HFFc6 (cell line): ENCODE data around the gene ST7. TPM values are rescaled to one million over a fixed set of nuclear protein-coding genes. Genes with fewer than 3 reads are reported as not detected.

Source experiments
- DNase-seq: peaks from one replicate; pipeline ENCODE4 v3.0.0-alpha.2; 2018
- H3K27ac Mint-ChIP-seq: 2 replicates; pipeline ENCODE4 v1.8.0; 2020; ENCODE audit warnings: mild to moderate bottlenecking, mixed read lengths
- H3K27me3 Mint-ChIP-seq: 2 replicates; pipeline ENCODE4 v1.8.0; 2021; ENCODE audit warnings: mild to moderate bottlenecking, moderate library complexity, mixed read lengths; ENCODE audit not compliant: insufficient read depth
- H3K36me3 Mint-ChIP-seq: 2 replicates; pipeline ENCODE4 v1.8.0; 2021; ENCODE audit warnings: low read depth, mixed read lengths
- H3K4me1 Mint-ChIP-seq: 2 replicates; pipeline ENCODE4 v1.8.0; 2020; ENCODE audit warnings: low read depth, mixed read lengths
- H3K4me3 Mint-ChIP-seq: 2 replicates; pipeline ENCODE4 v1.8.0; 2020; ENCODE audit warnings: mild to moderate bottlenecking, moderate library complexity, mixed read lengths
- H3K9me3 Mint-ChIP-seq: 2 replicates; pipeline ENCODE4 v1.8.0; 2020; ENCODE audit warnings: mild to moderate bottlenecking, mixed read lengths
- CTCF ChIP-seq: fragments of 200-600 bp; sonication (generic); IDR thresholded peaks from 2 replicates; pipeline ENCODE4 v1.5.0; 2021; ENCODE audit warnings: antibody characterized with exemption, mild to moderate bottlenecking
- total RNA-seq, 6 experiments: library from RNA; stranded (reverse); fragmentation: NEBNext Ultra II Directional; extraction: Animal tissue kit (Norgen Biotek cat#: 25700); gene quantifications; 2 replicates in 1 of 6; 3 replicates in 5 of 6; pipeline ENCODE4 v1.2.3, GENCODE V29; 2021

The ST7 gene
- total RNA-seq, 6 experiments from 2014 or later, result 13.5 to 18.8 (median 16.8) TPM

- no peak overlapping the region for H3K27ac Mint-ChIP-seq
Measured at GRCh38 chr7:117014673-117015133, 61.4 kb downstream of the ST7 start.

GRCh38 chr7:117015258-117016184 lies 62.2 kb downstream of the ST7 start:
- Mint-ChIP-seq H3K4me3 (no peak overlapping the region), H3K9me3 (no peaks in the 10 kb centered on the region), H3K4me1 (peaks cover 6% of the 10 kb centered on the region), H3K36me3 (no peaks in the 10 kb centered on the region), H3K27ac (no peak overlapping the region), H3K27me3 (no peaks in the 10 kb centered on the region)
- no peak for TF ChIP-seq CTCF
- no peak for DNase-seq

More at GRCh38 chr7:117014673-117015133, 61.4 kb downstream of the ST7 start:
- no peaks in the 10 kb centered on the region for H3K27me3 Mint-ChIP-seq
- H3K4me1 Mint-ChIP-seq, result peaks cover 15% of the 10 kb centered on the region
- H3K4me3 Mint-ChIP-seq, result no peak overlapping the region
- DNase-seq, result no peak
- no peaks in the 10 kb centered on the region for H3K9me3 Mint-ChIP-seq
- no peaks in the 10 kb centered on the region for H3K36me3 Mint-ChIP-seq
- TF ChIP-seq CTCF, result no peak

GRCh38 chr7:117017017-117017451 lies 63.7 kb downstream of the ST7 start:
- H3K4me1 Mint-ChIP-seq, result no peaks in the 10 kb centered on the region; the same call in 1 of the 2 replicates
- H3K27me3 Mint-ChIP-seq, result no peaks in the 10 kb centered on the region
- no peaks in the 10 kb centered on the region for H3K36me3 Mint-ChIP-seq
- DNase-seq, result no peak
- TF ChIP-seq CTCF, result no peak
- no peak overlapping the region for H3K27ac Mint-ChIP-seq
- no peak overlapping the region for H3K4me3 Mint-ChIP-seq
- H3K9me3 Mint-ChIP-seq, result no peaks in the 10 kb centered on the region

- TF ChIP-seq CTCF, result no peak
- Mint-ChIP-seq H3K9me3 (no peaks in the 10 kb centered on the region), H3K27me3 (no peaks in the 10 kb centered on the region), H3K27ac (no peak overlapping the region), H3K36me3 (no peaks in the 10 kb centered on the region), H3K4me1 (no peaks in the 10 kb centered on the region; the same call in 1 of the 2 replicates), H3K4me3 (no peak overlapping the region)
- no peak for DNase-seq
Measured at GRCh38 chr7:117017702-117018266, 64.5 kb downstream of the ST7 start.

GRCh38 chr7:117018713-117019112 lies 65.4 kb downstream of the ST7 start:
- TF ChIP-seq CTCF, result no peak
- Mint-ChIP-seq H3K27me3 (no peaks in the 10 kb centered on the region), H3K36me3 (no peaks in the 10 kb centered on the region), H3K4me1 (no peaks in the 10 kb centered on the region; the same call in 1 of the 2 replicates), H3K4me3 (no peak overlapping the region), H3K9me3 (no peaks in the 10 kb centered on the region), H3K27ac (no peak overlapping the region)
- no peak for DNase-seq
